HG02571 (cell line): ENCODE data around the gene HMBS.
"Not testable (repeated sequence)": the region's sequence is repeated elsewhere in the genome, so short reads cannot be mapped to it uniquely, and the experiment has no call there.

Source experiments
- ATAC-seq: cut with Tn5 transposase; IDR thresholded peaks from one replicate; pipeline ENCODE4 v1.9.1; 2021; ENCODE audit warnings: mild to moderate bottlenecking, moderate library complexity; ENCODE audit not compliant: unreplicated experiment

The HMBS gene

DNA sequence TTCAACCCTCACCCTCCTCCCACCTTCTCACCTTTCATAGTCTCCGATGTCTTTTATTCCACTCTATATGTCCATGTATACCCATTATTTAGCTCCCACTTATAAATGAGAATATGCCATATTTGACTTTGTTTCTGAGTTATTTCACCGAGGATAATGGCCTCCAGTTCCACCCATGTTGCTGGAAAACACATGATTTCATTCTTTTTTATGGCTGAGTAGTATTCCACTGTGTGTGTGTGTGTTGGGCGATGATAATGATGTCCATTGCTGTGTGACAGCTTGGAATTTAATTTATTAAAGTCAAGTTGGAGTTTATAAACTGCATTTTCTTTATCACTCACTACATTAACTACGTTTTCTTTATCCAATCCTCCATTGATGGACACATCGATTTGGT lies 33.5 kb downstream of the HMBS start:
- no peak for ATAC-seq

- no peak for ATAC-seq
Observed at GRCh38 chr11:119118946-119119345, 34.3 kb downstream of the HMBS start.

GRCh38 chr11:119120639-119121007 lies 35.9 kb downstream of the HMBS start:
- ATAC-seq = no peak

- ATAC-seq = peak; percentile 94
Observed at GRCh38 chr11:119121008-119121810, 36.5 kb downstream of the HMBS start, which contains the start of gene HINFP. Gene HINFP (plus strand): TSS chr11:119121580. CDS start chr11:119126945, 5,365 bp downstream.

- ATAC-seq = no peak
Observed at GRCh38 chr11:119121811-119122124, 37.1 kb downstream of the HMBS start.

DNA sequence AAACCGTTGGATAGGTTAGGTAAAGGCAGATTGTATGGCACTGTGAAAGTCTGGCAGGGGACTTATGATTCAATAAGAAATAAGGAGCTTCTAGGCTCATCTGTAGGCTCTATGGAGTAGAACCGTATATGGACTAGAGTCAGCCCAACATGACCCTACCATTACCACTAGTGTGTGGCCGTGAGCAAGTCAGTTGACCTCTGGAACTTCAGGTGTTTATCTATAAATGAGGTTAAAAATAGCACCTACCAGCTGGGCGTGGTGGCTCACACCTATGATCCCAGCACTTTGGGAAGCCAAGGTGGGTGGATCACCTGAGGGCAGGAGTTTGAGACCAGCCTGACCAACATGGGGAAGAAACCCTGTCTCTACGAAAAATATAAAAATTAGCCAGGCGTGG lies 41.1 kb downstream of the HMBS start:
- ATAC-seq = no peak

- no peak for ATAC-seq
Observed at GRCh38 chr11:119126675-119127268, 42.1 kb downstream of the HMBS start.

DNA sequence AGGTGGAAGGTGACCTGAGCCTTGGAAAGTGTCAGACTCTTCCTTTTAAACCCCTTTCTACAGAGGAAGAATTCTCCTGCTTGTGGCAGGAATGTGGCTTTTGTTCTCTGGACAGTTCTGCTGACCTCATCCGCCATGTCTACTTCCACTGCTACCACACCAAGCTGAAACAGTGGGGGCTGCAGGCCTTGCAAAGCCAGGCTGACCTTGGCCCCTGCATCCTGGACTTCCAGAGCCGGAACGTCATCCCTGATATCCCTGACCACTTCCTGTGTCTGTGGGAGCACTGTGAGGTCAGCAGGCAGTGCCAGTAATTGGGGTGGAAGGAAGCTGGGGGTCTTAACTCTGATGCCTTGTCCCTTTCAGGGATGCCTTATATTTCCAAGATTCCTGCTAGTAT lies 46.0 kb downstream of the HMBS start:
- ATAC-seq = no peak

DNA sequence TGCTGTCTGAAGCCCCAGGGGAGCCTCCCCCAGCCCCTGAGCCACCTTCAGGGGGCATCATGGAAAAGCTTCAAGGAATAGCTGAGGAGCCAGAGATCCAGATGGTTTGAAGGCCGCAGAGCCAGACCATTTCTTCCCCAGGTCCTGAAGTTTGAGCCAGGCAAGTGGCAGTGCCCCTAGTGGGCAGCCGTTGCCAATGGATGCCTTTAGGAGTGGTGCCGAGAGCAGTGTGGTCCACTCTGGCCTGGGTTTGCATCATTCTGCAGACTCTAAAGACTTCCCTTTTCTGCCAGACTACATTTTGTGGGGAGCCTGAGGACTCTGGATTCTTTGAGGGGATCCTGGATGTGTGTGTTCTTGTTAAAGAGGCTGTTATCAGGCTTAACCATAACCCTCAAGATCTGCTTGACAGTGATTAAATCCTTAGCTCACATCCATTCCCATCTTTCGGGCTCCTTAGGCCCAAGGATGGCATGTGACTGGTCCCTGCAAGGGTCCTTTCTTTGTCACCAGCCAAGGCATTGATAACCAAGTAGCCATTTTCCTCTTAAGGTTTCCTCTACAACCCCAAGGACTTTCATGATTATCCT lies 49.8 kb downstream of the HMBS start:
- no peak for ATAC-seq

DNA sequence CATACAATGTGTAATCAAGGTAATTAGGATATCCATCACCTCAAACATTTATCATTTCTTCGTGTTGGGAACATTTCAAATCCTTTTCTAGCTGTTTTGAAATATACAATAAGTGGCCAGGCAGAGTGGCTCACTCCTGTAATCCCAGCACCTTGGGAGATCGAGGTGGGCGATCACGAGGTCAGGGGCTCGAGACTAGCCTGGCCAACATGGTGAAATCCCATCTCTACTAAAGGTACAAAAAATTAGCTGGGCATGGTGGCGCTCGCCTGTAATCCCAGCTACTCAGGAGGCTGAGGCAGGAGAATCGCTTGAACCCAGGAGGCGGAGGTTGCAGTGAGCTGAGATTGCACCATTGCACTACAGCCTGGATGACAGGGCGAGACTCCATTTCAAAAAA lies 54.6 kb downstream of the HMBS start:
- not testable (repeated sequence) for ATAC-seq
